Middle frontal gyrus (tissue), 1 donor: ENCODE measurements around the gene FGFR2.
"Not testable (repeated sequence)": the region's sequence is repeated elsewhere in the genome, so short reads cannot be mapped to it uniquely, and the experiment has no call there.

Experiments
- DNase-seq: peaks from one replicate; pipeline ENCODE4 v3.0.0-alpha.2; 2015; ENCODE audit warnings: low spot score; ENCODE audit errors: extremely low spot score

The FGFR2 gene

GRCh38 chr10:121525251-121526134 is 72.8 kb downstream of the FGFR2 start:
- DNase-seq = no peak

GRCh38 chr10:121524157-121524817 is 74.0 kb downstream of the FGFR2 start:
- no peak for DNase-seq

- DNase-seq = no peak
These were observed 75.4 kb downstream of the FGFR2 start for GRCh38 chr10:121522831-121523230.

GRCh38 chr10:121521794-121522556 is 76.3 kb downstream of the FGFR2 start:
- DNase-seq = no peak

- not testable (repeated sequence) for DNase-seq
These were observed 77.7 kb downstream of the FGFR2 start for GRCh38 chr10:121520526-121520925.

- DNase-seq = no peak
These were observed 78.2 kb downstream of the FGFR2 start for GRCh38 chr10:121519901-121520493.

GRCh38 chr10:121519411-121519810 is 78.8 kb downstream of the FGFR2 start:
- DNase-seq = no peak

GRCh38 chr10:121518333-121518732 is 79.9 kb downstream of the FGFR2 start:
- no peak for DNase-seq

- no peak for DNase-seq
These were observed 82.0 kb downstream of the FGFR2 start for GRCh38 chr10:121516093-121516865.

GRCh38 chr10:121514141-121514865 is 83.9 kb downstream of the FGFR2 start:
- DNase-seq = no peak

GRCh38 chr10:121511943-121512342 is 86.3 kb downstream of the FGFR2 start:
- no peak for DNase-seq

- no peak for DNase-seq
These were observed 86.8 kb downstream of the FGFR2 start for GRCh38 chr10:121511460-121511859.

GRCh38 chr10:121510201-121510771 is 88.0 kb downstream of the FGFR2 start:
- no peak for DNase-seq

GRCh38 chr10:121509796-121510195 is 88.4 kb downstream of the FGFR2 start:
- DNase-seq = no peak

GRCh38 chr10:121509112-121509511 is 89.1 kb downstream of the FGFR2 start:
- DNase-seq = no peak

GRCh38 chr10:121503587-121504051 is 94.6 kb downstream of the FGFR2 start:
- DNase-seq = no peak

- no peak for DNase-seq
These were observed 96.4 kb downstream of the FGFR2 start for GRCh38 chr10:121501796-121502195.

- DNase-seq = no peak
These were observed 97.4 kb downstream of the FGFR2 start for GRCh38 chr10:121500701-121501332.
